Activated gamma-delta T cell treated with anti-CD3 and anti-CD28 coated beads, Interleukin-2, amount 50 U/mL, for 16 hours (primary cell): ENCODE data around the gene FAM117B.
"Not testable (repeated sequence)": the region's sequence is repeated elsewhere in the genome, so short reads cannot be mapped to it uniquely, and the experiment has no call there.

Source experiments
- DNase-seq: peaks from one replicate; pipeline ENCODE4 v3.0.0-alpha.2; 2020; ENCODE audit warnings: low read depth

FAM117B gene

GRCh38 chr2:202638721-202639120 lies 4.0 kb downstream of the FAM117B start:
- DNase-seq, result no peak

DNA sequence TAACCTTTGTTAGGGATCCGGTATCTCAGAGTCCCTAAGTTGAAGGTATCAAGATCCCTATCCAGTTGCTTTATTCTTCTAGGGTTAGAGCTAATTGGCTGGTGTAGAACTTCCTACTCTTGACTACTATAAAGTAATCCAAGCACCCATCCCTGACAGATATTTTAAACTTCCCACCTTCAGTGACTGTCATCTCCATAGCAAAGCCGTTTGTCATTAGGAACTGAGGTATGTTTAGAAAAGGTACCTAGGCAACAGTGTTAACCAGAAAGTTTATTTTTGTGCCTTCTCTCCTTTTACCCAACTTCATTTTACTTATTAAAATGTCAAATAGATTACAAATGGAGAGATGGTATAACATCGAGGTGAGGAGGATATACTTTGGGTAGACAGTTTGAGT lies 4.5 kb downstream of the FAM117B start:
- DNase-seq, result no peak

GRCh38 chr2:202642567-202642966 lies 7.8 kb downstream of the FAM117B start:
- no peak for DNase-seq

DNA sequence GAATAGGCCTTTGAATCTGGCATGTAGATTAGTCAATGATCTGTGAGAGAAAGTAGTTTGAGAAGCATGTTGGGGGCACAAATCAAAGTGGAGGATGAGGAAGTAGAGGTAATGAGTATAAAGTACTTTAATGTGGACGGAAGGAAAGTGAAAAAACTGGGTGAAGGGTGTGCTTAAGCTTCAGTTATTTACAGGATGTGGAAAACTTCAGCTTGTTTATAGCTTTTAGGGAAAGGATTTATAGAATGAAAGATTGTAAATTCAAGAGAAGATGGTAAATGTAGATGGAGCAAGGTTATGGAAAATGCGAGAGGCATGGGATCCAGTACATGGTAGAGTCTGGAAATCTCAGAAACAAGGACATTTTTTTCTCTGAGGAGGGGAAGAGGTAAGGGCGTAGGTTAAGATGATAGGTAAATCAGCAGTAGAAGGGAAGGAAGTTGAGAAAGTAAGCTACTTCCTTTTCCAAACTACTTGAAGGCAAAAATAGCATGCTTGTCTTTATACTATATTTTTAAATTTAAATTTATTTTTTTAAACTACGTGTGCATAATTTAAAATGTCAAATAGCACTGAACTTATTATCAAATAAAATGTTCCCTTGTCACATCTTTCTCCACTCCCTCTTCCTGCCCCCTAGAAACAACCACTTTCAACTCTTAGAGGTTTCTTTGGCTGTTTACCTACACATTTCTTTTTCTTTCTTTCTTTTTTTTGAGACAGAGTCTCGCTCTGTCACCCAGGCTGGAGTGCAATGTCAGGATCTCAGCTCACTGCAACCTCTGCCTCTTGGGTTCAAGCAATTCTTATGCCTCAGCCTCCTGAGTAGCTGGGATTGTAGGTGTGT lies 8.5 kb downstream of the FAM117B start:
- DNase-seq, result no peak

DNA sequence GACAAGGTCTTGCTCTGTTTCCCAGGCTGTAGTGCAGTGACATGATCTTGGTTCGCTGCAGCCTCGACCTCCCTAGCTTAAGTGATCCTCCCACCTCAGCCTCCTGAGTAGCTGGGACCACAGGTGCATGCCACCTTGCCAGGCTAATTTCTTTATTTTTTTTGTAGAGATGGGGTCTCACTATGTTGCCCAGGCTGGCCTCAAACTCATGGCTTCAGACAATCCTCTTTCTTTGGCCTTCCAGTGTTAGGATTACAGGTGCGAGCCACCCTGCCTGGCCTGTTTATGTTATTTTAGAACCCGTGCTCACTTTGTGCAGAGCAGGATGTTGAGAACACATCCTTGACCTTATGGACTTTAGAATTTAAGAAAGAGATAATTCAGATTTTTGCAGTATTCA lies 17.4 kb downstream of the FAM117B start:
- no peak for DNase-seq

DNA sequence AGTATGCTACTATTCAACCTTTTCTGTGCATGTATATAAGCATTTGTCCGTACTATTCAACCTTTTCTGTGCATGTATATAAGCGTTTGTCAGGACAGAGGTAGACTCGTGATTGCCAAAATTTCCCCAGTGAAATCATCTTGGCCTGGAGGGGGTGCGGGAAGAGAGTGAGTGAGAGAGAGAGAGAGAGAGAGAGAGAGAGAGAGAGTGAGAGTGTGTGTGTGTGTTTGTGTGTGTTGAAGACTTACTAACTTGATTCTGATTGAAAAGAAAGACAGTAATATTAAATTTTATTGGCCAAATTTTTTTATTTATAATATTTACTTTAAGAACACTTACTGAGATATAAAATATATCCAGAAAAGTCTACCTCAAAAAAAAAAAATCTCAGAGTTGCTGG lies 19.1 kb downstream of the FAM117B start:
- DNase-seq, result no peak

GRCh38 chr2:202657876-202658275 lies 23.1 kb downstream of the FAM117B start:
- no peak for DNase-seq

- no peak for DNase-seq
Observed at GRCh38 chr2:202660796-202661195, 26.0 kb downstream of the FAM117B start.

DNA sequence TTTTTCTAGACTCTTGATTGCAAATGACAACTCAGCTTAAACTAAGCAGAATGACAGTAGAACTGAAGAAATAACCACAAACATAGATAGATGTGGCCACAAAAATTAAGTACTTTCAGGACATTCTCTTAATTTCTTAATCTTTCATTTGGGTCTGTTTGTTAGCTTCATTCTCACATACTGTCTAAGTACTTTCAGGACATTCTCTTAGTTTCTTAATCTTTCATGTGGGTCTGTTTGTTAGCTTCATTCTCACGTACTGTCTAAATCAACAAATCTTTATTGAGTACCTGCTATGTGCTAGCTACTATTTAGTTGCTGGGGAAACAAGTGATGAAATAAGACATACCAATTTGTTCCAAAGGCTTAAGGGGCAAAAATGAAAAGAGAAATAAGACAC lies 35.1 kb downstream of the FAM117B start:
- DNase-seq, result no peak

GRCh38 chr2:202671317-202672035 lies 36.7 kb downstream of the FAM117B start:
- DNase-seq, result no peak

GRCh38 chr2:202675097-202675496 lies 40.3 kb downstream of the FAM117B start:
- not testable (repeated sequence) for DNase-seq

DNA sequence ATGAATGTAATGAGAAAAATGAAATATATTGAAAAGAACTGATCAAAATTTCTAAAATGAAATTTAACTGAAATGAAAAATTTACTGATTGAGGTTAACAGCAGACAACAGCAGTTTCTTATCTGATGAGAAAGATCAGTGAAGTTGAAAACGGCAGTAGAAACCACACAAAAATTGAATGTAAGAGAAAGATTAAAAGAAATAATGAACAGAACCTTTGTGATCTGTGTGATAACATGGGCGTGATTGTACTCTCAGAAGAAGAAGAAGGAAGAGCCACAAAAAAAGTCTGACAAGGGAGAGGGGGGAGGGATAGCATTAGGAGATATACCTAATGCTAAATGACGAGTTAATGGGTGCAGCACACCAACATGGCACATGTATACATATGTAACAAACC lies 45.2 kb downstream of the FAM117B start:
- no peak for DNase-seq

DNA sequence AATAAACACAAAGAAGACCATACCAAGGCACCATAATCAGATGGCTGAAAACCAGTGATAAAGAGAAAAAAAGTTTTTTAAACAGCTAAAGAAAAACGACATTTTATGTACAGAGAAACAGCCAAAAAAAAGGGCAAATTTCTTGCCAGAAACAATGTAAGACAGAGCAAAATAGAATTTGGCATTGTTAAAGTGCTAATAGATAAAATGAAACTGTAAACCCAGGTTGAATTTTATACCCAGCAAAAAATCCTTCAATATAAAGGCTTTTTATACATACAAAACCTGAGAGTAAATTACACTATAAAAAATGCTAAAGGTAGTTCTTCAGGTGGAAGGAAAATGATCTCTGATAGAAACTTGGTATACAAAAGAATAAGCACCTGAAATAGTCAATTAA lies 45.7 kb downstream of the FAM117B start:
- DNase-seq, result no peak

GRCh38 chr2:202681688-202682205 lies 47.0 kb downstream of the FAM117B start:
- no peak for DNase-seq

GRCh38 chr2:202682274-202682673 lies 47.5 kb downstream of the FAM117B start:
- DNase-seq, result no peak

DNA sequence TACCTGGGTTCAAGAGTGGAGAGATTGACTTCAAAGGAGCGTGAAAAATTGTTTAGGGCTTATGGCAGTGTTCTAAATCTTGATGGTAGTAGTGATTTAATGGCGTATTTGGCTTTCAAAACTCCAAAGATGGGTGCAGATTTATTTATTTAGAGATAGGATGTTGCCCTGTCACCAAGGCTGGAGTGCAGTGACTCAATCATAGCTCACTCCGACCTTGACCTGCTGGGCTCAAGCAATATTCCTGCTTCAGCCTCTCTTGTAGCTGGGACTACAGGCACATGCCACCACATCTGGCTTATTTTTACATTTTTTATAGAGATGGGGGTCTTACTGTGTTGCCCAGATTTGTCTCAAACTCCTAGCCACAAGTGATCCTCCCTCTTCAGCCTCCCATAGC lies 52.5 kb downstream of the FAM117B start:
- DNase-seq, result no peak

GRCh38 chr2:202689459-202689858 lies 54.7 kb downstream of the FAM117B start:
- DNase-seq, result no peak

- DNase-seq, result no peak
Observed at GRCh38 chr2:202689898-202690297, 55.1 kb downstream of the FAM117B start.

DNA sequence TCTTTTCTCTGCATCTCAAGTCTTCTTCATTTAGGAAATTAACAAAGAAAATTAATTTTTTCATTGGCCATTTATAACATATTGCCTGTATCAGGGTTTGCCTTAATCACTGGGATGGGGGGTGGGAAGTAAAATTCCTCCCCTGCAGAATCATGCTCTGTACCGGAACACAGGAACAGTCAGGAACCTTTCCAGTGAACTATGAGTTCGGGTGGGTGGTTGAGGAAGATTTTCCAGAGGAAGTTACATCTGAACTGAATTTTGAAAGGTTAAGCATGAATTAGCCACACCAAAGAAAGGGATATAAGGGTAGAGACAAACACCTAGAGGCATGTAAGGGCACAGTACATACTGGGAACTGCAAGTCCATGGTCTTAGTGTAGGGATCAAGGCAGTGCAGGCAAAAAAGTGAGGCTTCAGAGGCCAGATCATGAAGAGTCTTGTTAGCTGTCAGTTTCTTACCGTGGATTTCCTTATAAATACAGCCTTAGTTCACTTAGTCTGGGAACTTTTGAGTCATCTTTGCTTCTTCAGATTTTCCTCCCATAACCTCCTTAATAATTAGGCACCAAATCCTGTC lies 55.6 kb downstream of the FAM117B start:
- no peak for DNase-seq

- DNase-seq, result no peak
Observed at GRCh38 chr2:202693503-202693902, 58.7 kb downstream of the FAM117B start.

- DNase-seq, result no peak
Observed at GRCh38 chr2:202695166-202695565, 60.4 kb downstream of the FAM117B start.

- no peak for DNase-seq
Observed at GRCh38 chr2:202700075-202700901, 65.5 kb downstream of the FAM117B start.
